ENCODE measurements around the gene COL25A1.
"Not testable (repeated sequence)": the region's sequence is repeated elsewhere in the genome, so short reads cannot be mapped to it uniquely, and the experiment has no call there.

COL25A1 gene

DNA sequence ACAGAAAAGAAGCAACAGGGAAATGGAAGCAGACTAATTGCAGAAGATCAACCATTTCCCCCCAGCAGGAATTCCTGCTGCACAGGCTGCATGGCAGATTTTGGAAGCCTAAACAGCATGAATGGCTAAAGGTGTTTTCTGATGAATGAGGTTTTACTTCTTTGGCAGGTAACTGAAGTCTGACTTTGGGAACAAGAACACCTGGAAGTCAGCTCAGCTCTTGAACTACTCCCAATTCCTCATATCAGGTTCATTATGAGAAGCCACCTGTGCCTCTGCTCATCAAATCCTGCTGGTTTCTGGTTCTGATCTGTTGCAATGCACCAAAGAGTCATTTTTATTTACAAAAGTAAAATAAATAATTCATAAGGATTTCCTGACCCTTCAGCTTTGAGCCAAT, 139.0 kb downstream of the COL25A1 start:
- DNase-seq = no peak

DNA sequence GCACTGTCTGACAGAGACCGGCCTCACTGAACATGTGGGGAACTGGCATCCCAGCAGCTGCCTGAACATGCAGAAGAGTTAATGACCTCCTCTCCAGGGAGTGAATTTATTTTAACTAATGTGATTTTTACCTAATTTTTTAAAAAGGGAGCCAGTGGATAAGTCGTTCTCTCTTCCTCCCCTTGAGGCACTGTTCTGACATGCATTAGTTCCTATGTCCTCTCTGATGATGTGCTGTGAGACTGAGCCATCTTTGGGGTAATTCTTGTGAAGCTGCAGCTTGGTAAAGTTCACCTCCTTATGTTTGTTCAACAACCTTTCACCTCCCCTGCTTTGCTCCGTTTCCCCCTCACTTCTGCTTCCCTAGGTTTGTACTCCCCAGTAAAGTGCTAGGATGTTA, 139.7 kb downstream of the COL25A1 start:
- no peak for DNase-seq

DNA sequence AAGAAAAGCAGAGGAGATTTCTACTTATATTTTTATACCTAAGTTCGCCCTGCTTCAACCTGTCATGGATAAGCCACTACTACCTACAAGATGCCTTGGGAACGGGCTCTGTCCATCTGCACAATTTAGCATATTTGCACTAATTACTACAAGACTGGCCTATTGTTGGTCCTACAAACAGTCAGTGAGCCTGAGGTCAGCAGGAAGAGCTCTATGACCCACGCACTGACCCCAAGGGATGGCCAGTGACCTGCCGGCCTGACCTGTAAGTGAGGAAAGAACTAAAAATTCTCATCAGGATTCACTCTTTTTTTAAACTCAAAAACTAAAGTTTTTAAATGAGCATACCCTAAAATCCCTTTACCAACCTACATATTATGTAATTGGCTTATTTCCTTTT, 142.0 kb downstream of the COL25A1 start:
- DNase-seq = no peak

DNA sequence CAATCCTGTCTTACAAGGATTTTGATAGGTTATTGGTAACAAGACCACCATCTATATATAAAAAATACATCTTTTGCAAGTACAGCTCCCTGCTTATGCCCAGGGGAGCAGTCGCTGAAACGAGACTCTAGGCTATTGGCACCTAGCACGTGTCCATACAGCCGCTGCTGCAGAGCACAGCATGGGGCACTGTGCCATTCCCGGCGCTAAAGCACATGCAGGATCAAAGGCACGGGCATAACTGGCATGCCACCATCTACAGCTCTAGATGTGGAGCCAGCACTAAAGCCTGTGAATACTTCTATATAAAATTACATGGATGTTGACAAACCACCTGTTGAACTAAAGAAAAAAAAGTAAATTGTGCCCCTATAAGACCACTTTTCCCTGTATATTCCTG, 144.8 kb downstream of the COL25A1 start:
- DNase-seq = no peak

DNA sequence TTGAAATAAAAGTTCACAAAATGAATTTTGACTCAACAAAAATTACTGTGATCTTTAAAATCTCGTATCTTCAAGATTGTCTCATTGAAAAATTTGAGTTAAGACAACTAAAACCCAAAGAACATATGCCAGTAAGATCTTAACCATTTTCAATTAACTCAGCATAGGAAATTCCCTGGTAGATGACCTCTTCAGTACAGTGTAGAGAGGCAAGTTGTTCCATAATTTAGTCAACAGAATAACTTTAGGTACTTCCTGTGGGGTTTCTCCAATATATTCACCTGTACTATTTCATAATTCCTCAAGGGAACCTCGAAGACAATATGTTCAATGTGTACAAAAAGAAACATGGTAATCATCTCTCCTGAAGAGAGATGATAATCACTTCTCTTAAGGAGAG, 145.3 kb downstream of the COL25A1 start:
- DNase-seq = no peak

DNA sequence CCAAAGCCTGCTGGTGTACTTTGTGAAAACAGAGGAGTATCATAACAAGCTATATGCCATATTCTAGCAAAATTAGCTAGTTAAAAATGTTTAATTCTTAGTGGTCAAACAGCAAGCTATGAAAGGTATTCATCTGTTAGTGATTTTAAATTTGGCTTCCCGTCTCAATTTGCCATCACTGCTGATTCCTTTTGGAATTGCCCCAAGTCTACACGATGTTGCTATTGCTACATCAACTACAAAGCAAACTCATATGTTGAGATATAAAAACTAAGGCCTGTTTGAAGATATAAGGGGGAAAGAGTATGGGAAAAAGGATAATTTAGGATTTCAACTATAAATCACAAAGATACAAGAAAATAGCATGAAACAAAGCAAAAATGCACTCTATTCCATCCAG, 146.1 kb downstream of the COL25A1 start:
- no peak for DNase-seq

DNA sequence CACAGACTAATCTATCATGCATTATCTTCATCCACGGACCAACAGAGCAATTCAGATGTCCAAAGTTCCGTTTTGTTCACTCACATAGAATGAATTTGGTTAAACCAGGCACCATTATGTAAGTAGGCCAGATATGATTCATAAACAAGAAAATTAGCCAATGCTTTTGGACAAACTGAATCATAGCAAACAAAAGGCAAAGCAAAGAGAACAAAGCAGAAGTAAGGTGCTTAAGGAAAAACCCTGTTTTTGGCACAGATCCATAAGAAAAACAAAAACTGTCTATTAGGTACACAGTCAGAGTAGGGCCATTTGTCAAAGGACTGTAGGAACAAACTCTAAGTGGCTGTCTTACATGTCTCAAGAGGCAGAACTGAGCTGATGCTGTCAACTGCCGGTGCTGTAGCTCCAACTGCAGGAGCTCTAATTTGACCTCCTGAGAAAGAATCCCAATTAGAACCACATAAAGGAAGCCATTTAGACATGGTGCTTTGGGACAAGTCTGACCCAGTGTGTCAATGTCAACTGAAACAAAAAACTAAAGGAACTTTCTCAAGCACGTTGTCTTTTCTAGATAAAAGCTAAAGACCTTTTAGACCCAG, 146.7 kb downstream of the COL25A1 start:
- no peak for DNase-seq

DNA sequence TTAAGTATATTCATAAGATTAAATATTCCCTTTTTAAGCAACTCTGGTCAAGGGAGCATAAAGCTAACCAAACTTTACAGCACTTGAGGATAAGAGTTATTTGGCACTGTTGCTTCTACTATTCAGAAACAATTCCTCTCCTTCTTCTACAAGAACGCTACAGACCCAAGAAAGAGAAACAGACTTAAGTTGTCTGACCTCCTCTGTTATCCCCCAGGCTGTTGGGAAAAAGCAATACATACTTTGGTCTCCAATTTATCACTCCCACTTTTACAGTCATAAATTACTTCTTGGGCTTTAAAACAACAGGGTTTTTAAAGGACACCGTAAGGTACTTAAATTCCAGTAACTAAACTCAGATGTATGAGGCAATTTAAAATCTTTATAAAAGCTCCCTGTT, 147.4 kb downstream of the COL25A1 start:
- DNase-seq = no peak

DNA sequence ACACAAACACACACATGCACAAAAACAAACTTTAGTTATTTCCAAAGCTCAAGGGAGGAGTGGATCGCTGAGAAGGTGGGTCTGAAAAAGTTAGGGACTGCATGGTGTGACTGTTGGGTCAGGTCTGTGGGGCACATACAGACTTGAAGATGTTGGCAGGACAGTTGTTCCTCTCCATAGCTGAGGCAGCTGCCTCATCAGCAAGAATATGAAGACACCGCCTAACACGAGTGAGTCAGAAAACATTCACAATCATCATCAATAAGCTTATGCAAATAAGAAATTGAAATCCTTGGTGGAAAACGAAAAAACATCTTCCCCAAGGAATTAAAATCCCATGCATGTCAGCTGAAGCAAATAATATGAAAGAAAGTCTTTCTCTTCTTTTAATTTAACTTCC, 148.0 kb downstream of the COL25A1 start:
- DNase-seq = no peak

DNA sequence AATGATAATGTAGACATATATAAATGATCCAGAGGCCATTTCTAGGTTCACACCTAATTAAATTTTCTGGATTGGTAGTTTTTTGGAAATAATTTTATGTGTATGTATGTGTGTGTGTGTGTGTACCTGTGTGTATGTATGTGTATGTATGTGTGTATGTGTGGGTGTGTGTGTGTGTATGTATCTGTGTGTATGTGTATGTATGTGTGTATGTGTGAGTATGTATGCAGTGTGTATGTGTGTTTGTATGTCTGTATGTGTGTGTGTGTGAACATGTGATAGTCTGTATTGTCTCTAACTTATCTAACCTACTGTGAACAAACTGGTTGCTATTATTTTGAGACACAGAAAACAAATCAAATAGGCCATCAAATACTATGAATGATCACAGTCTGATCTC, 152.6 kb downstream of the COL25A1 start:
- DNase-seq = no peak

DNA sequence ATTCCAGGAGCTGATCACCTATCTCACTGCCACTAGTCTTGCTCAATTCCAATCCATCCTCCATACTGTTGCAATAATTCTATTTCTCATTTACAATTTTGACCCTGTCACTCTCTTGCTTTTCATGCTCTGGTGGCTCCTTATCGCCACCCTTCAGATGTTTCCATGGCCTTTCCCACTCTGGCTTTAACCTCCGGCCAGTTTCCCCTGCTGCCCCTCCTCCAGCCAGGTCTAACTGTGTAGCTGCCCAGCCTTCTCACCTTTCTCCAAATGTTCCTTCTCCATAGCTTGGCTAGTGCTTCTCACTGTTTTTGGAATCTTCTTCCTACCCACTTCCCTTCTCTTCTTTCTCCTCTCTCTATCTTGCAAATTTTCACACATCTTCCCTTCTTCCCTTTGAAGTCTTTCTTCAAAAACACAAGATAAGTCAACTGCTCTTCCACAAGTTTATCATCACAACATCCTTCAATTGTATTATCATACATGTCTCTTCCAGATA, 153.8 kb downstream of the COL25A1 start:
- no peak for DNase-seq

DNA sequence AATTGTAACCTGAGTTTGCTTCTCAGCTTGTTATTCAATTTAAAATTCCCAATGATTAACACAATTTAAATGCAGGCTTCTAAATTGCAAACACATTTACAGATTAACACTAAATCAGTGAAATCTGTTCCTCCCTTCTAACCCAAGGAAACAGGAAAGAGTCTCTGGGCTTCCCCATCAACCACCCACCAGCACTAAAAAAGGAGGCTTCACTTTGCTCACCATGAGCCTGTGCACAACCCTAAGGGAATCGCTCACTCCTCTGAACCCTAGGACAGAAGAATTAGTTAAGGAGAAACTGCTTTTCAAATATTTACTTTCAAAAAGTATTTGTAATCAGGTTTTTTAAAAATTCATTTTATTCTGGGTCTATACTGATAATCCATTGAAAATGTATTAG, 155.3 kb downstream of the COL25A1 start:
- DNase-seq = no peak

DNA sequence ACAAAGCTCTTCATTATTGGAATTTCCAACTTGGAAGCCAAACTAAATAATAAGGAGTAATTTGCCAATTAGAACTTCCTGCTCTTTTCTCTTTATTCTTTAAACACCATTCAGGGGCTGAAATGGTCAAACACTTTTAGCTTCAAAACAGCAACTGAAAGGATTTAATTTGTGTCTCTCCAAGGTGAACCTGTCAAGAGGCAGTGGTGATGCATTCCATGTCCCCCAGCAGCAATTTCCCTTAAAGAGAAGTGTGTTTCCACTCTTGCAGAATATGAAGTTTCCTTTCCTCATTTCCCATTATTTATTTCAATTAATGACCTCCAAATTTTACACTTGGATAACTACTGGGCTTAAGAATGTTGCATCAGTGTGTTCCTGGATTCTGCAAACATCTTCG, 156.0 kb downstream of the COL25A1 start:
- DNase-seq = no peak

DNA sequence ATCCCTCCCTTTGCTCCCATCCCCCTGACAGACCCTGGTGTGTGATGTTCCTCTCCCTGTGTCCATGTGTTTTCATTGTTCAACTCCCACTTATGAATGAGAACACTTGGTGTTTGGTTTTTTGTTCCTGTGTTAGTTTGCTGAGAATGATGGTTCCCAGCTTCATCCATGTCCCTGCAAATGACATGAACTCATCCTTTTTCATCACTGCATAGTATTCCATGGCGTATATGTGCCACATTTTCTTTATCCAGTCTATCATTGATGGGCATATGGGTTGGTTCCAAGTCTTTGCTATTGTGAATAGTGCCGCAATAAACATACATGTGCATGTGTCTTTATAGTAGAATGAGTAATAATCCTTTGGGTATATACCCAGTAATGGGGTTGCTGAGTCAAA, 164.3 kb downstream of the COL25A1 start:
- DNase-seq = not testable (repeated sequence)

DNA sequence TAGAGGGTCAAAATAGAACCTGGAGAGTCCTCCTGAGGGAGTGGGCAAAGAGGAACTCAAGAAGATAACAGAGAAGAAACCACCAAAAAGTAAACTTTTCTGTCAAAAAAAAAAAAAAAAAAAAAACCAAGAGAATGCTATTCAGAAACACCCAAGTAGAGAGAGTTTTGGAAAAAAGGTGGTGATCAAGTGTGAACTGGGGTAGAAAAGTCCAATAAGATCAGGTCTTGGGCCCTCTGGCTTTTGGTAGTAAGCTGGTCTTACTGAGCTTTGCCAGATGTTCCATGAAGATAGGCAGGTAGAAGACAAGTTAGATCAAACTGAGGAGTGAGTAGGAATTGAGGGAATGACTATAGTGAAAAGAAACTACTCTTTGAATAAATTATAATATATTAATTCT, 167.5 kb downstream of the COL25A1 start:
- no peak for DNase-seq

DNA sequence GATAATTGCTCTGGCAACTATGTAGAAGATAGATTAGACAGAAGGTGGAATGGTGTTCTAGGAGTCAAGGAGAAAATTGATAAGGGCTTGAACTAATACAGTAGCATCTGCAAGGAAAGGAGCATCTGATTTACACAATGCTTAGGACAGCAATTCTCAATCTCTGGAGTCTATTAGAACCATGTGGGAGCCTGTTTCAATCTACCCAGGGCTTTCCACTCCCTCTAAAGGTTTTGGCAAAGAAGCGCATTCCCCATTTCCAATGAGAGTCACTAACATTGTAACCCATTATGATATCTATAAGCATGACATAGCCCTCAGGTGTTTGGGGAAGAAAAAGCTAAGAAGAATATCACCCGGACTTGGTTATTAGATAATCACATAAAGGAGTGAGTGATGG, 168.2 kb downstream of the COL25A1 start:
- no peak for DNase-seq

DNA sequence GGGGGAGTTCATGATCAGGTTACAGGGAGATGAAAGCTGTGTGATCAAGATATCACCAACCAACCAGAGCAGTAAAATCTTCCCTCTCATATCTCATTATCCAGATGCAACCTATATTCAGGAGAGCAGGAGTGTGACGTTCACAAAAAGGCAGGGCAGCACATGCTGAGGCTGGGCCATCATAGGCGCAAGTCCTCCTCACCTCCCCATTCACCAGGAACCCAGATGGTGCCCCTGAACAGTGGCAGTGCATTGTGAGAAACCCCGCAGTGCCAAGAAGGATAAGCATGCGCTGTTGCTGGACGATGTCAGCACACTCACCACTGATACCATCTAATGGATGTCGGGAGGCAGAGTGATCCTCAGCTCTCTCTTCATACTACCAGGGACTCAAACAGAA, 170.9 kb downstream of the COL25A1 start:
- DNase-seq = no peak

DNA sequence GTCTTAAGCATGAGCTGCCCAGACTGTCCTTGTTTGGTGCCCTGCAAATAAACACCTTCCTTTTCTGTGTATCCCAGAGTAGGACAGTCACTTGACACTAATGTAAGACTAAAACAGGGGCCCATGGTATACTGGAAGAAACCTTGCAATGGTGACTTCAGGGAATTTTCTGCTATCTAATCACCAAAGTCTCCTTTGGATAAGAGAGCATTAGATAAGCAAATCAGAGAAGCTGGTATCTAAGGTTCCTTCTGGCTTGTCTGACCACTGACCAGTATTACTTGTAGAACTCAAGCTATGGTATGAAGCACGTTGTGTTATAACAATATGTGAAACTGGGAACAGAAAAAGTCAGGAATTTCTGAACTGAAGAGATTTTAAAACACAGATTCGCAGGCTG, 173.9 kb downstream of the COL25A1 start:
- DNase-seq = no peak

DNA sequence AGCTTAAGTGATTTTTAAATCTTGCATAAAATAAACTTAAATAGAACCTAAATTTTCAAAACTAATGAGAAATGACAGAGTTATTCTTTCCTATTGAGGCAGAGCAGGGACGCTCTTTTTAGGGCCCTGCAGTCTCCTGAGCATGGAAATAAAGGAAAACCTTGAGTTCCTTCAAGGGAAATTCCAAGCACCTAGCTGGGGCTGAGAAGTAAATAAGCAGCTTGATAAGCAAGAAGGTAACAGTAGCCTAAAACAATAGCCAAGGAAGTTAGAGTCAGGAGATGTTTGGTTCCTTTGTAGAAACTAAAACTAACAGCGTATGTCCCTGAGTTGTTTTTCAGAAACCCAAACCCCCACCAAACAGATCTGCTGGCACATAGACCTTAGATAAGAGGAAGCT, 174.6 kb downstream of the COL25A1 start:
- no peak for DNase-seq

DNA sequence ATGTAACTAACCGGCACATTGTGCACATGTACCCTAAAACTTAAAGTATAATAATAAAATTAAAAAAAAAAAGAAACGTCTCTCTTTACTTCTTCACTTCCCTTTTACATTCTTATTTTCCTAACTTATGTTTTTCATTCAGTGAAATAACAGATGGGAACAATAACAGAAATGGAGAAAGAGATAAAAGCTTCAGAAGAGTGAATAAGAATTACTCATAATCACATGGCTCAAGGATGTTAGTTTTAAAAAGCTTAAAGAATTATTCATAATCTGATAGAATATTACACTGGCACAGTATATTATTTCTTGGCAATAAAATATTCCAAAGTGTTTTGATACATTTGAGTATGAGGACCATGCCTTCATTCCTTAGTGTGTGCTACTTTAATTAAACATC, 175.6 kb downstream of the COL25A1 start:
- no peak for DNase-seq

DNA sequence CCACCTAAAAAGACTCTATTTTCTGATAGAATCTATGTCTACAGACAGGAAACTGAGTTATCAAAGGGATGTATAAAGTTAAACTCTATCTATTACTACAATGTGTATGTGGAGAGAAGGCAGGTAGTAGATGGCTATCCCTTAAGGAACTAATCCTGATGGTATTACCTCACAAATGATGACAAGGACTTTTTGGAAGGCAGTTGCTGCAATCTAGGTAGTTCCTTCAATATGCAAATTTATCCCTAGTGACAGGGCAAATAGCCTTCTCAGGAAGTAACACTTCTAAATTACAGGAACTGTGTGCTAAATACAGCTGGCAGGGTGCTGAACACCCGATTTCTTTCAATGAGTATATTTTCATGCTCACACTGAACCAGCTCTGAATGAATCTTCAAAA, 177.4 kb downstream of the COL25A1 start:
- no peak for DNase-seq

DNA sequence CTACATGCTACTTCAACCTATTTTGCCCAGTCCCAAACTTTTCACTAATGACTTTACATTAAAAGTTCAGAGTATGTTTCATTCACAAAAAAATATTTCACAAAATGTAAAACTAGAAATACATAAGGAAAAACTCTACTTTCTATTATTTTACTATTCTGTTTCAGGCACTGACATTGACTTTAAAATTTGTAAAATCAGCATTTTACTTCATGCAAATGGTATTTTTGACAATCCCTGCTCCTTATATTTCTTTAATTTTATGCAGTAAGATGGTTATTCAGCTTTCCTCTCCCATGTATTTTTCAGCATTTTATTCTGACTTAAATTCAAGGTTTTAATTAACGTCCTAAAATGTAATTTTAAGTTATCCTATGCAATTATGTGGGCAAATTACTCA, 178.5 kb downstream of the COL25A1 start:
- DNase-seq = no peak

DNA sequence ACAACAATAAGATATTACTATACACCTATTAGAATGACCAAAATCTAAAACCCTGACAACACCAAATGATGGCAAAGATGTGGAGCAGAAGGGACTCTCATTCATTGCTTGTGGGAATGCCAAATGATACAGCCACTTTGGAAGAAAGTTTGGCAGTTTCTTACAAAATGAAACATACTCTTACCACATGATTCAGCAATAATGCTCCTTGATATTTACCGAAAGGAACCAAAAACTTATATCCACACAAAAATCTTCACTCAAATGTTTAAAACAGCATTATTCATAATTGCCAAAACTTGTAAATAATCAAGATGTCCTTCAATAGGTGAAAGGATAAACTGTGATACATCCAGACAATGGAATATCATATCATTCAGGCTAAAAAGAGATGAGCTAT, 180.9 kb downstream of the COL25A1 start:
- no peak for DNase-seq

DNA sequence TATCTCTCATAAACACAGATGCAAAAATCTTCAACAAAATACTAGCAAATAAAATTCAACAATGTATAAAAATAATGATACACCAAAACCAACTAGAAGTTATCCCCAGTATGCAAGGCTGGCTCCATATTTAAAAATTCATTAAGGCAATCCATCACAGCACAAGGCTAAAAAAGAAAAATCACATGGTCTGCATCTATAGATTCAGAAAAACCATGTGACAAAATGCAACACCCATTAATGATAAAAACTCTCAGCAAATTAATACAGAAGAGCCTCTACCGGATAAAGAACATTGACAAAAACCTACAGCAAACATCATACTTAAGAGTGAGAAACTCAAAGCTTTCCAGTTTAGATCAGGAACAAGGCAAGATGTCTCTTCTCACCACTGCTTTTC, 182.6 kb downstream of the COL25A1 start:
- DNase-seq = no peak

DNA sequence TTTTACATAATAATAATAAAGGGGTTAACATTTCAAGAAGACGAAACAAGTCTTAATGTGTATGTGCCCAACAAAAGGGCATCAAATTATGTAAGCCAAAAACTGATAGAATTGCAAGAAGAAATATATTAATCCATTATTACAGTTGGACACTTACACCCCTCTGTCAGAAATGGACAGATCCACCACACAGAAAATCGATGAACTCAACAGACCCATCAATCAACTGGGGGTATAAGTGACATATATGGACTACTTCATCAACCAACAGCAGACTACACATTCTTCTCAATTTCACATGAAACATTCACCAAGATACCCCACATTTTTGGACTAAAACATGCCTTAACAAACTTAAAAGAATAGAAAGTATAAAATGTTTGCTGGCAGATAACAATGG, 183.8 kb downstream of the COL25A1 start:
- DNase-seq = no peak

DNA sequence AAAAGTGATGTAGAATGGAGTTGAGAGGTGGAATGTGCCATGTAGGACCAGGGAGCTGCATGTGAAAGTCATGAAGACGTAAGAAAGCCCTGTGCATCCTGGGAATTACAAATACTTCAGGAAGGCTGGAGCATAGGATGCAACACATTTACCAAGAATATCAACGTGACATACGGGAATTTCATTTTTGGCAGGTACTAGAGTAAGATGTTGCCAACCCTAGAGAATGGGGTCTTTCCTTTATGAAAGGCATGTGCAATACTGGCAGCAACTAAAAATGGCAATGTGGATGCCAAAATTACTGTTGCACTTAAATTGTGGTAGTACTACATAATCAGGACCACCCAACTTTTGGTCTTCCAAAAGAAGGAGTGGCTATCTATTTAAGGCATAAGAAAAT, 188.0 kb downstream of the COL25A1 start:
- DNase-seq = no peak
